ENCODE measurements around the gene PLIN1.

DNA sequence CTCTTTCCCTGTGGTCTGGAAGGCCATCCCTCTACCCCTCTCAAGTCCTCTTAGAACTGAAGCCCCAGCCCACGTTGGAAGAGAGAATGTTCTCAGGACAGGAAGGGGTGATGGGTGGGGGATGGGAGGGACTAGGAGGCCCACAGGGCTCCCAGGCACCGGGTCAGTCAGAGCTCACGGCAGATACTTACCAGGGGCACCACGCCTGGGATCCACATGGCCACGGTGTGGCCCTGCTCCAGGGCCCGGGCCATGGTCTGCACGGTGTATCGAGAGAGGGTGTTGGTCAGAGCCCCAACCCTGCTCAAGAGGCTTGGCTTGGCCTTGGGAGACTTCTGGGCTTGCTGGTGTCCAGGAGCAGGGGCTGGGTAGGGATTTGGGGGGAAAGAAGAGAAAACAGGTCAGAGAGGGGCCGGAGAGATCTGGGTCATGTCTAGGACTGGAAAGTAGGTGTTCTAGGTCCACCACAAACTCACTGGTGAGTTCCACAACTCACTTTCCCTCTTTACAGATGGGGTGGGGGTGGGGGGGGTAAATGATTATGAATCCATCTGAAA lies 9.8 kb downstream of the PLIN1 start:
- TF ChIP-seq CTCF (IDR thresholded peaks at IDR 0.05) (no peak), EP300 (IDR thresholded peaks at IDR 0.05) (no peak), POLR2AphosphoS5 (IDR thresholded peaks at IDR 0.05) (no peak)

All from sigmoid colon (tissue), 4 donors.